IMR-90 (cell line): ENCODE measurements around the gene TOR4A. TPM values are rescaled to one million over a fixed set of nuclear protein-coding genes. Genes with fewer than 3 reads are reported as not detected.

ENCODE experiments used
- ATAC-seq: fragments of 200-7000 bp; cut with Tn5 transposase; 2 replicates; pipeline ENCODE4 v1.9.1; 2020; ENCODE audit warnings: low read depth, mild to moderate bottlenecking, moderate library complexity
- BruUV-seq: library from RNA; stranded (reverse); fragments of 400-500 nt; replicated peaks from 2 replicates; lab custom pipeline; 2021; lab: Mats Ljungman, UMichigan
- CTCF ChIA-PET: fragments of 300-600 bp; formaldehyde crosslinking; extraction: SDS; loops from one replicate; lab custom pipeline; 2021; ENCODE audit warnings: antibody characterized with exemption; lab: Yijun Ruan, JAX
- POLR2A ChIA-PET: fragments of 300-600 bp; sonication (Branson Sonifier 250); formaldehyde crosslinking; loops from one replicate; lab custom pipeline; 2022; ENCODE audit warnings: antibody characterized with exemption; ENCODE audit not compliant: unreplicated experiment; lab: Charles Lee
- DNase-seq: peaks from one replicate; pipeline ENCODE4 v3.0.0; 2013
- H2AFZ ChIP-seq: replicated peaks from 2 replicates; pipeline ENCODE3; 2013; ENCODE audit warnings: low read length, mild to moderate bottlenecking; ENCODE audit not compliant: poor library complexity
- H2AK5ac ChIP-seq: 2 replicates; pipeline ENCODE4 v1.6.1; 2013; ENCODE audit warnings: low read depth, low read length, inconsistent platforms
- H2AK9ac ChIP-seq: replicated peaks from 2 replicates; pipeline ENCODE3; 2013; ENCODE audit warnings: mild to moderate bottlenecking, low read depth, low read length, moderate library complexity; ENCODE audit not compliant: poor library complexity
- H2BK120ac ChIP-seq: 2 replicates; pipeline ENCODE4 v1.6.1; 2013; ENCODE audit warnings: low read depth, low read length, inconsistent platforms
- H2BK15ac ChIP-seq: 3 replicates; pipeline ENCODE4 v1.6.1; 2013; ENCODE audit warnings: low read depth, low read length, inconsistent platforms
- H2BK20ac ChIP-seq: 2 replicates; pipeline ENCODE4 v1.6.1; 2013; ENCODE audit warnings: low read depth, mild to moderate bottlenecking, inconsistent platforms, low read length, moderate library complexity
- H2BK5ac ChIP-seq: 2 replicates; pipeline ENCODE4 v1.6.1; 2013; ENCODE audit warnings: mild to moderate bottlenecking, low read depth, low read length, inconsistent platforms; ENCODE audit not compliant: poor library complexity, severe bottlenecking
- H3K14ac ChIP-seq: replicated peaks from 2 replicates; pipeline ENCODE4 v1.6.1; 2013; ENCODE audit warnings: low read depth, low read length, inconsistent platforms
- H3K18ac ChIP-seq: 2 replicates; pipeline ENCODE4 v1.6.1; 2013; ENCODE audit warnings: low read depth, low read length, control low read depth
- H3K23ac ChIP-seq: 2 replicates; pipeline ENCODE4 v1.6.1; 2013; ENCODE audit warnings: low read depth, low read length, inconsistent platforms
- H3K27ac ChIP-seq: 2 replicates; pipeline ENCODE4 v1.5.1; 2013; ENCODE audit warnings: mild to moderate bottlenecking, control low read depth, low read length; ENCODE audit not compliant: insufficient read depth
- H3K27me3 ChIP-seq: 2 replicates; pipeline ENCODE4 v1.6.1; 2013; ENCODE audit warnings: low read length; ENCODE audit not compliant: control insufficient read depth, insufficient read depth
- H3K36me3 ChIP-seq: 2 replicates; pipeline ENCODE4 v1.6.1; 2013; ENCODE audit warnings: low read length, mixed read lengths; ENCODE audit not compliant: control insufficient read depth, insufficient read depth
- H3K4ac ChIP-seq: 2 replicates; pipeline ENCODE4 v1.6.1; 2013; ENCODE audit warnings: low read depth, low read length, inconsistent platforms
- H3K4me1 ChIP-seq: 2 replicates; pipeline ENCODE4 v1.6.1; 2013; ENCODE audit warnings: low read length, mixed read lengths; ENCODE audit not compliant: control insufficient read depth, insufficient read depth
- H3K4me2 ChIP-seq: 2 replicates; pipeline ENCODE4 v1.6.1; 2013; ENCODE audit warnings: low read depth, mild to moderate bottlenecking, control low read depth, low read length, moderate library complexity
- H3K4me3 ChIP-seq: 2 replicates; pipeline ENCODE4 v1.5.1; 2013; ENCODE audit warnings: low read depth, mild to moderate bottlenecking, control low read depth, low read length, moderate library complexity; ENCODE audit not compliant: insufficient read depth
- H3K56ac ChIP-seq: 2 replicates; pipeline ENCODE4 v1.6.1; 2013; ENCODE audit warnings: low read length, inconsistent platforms; ENCODE audit not compliant: insufficient read depth; ENCODE audit errors: extremely low read depth
- H3K79me1 ChIP-seq, 2 experiments: 2 replicates each; pipeline ENCODE4 v1.6.1; 2013; ENCODE audit warnings: low read length in 2 of 2, inconsistent platforms in 1 of 2, low read depth in 1 of 2
- H3K9ac ChIP-seq: 2 replicates; pipeline ENCODE4 v1.6.1; 2013; ENCODE audit warnings: low read depth, low read length, control low read depth
- H3K9me1 ChIP-seq: 2 replicates; pipeline ENCODE4 v1.6.1; 2013; ENCODE audit warnings: low read length, inconsistent platforms; ENCODE audit not compliant: insufficient read depth
- H3K9me3 ChIP-seq: 2 replicates; pipeline ENCODE4 v1.6.1; 2013; ENCODE audit warnings: low read length; ENCODE audit not compliant: control insufficient read depth, insufficient read depth
- H4K20me1 ChIP-seq: 2 replicates; pipeline ENCODE4 v1.6.1; 2013; ENCODE audit warnings: low read length, inconsistent platforms; ENCODE audit not compliant: insufficient read depth
- H4K5ac ChIP-seq: 2 replicates; pipeline ENCODE4 v1.6.1; 2013; ENCODE audit warnings: mild to moderate bottlenecking, low read depth, low read length, control low read depth
- H4K8ac ChIP-seq, 2 experiments: 2 replicates each; pipeline ENCODE4 v1.6.1; 2013; ENCODE audit warnings: low read depth in 2 of 2, low read length in 2 of 2, control low read depth in 1 of 2, inconsistent platforms in 1 of 2
- H4K91ac ChIP-seq: 2 replicates; pipeline ENCODE4 v1.6.1; 2013; ENCODE audit warnings: low read depth, low read length, inconsistent platforms; ENCODE audit not compliant: insufficient read depth
- BHLHE40 ChIP-seq: fragments of 150-350 bp; IDR thresholded peaks from 2 replicates; pipeline ENCODE4 v1.6.1; 2016; ENCODE audit warnings: mild to moderate bottlenecking, low read depth, low read length
- CEBPB ChIP-seq: IDR thresholded peaks from 2 replicates; pipeline ENCODE4 v1.6.1; 2012; ENCODE audit warnings: low read depth, low read length, improper control_type of control experiment
- MAZ ChIP-seq: IDR thresholded peaks from 2 replicates; pipeline ENCODE4 v1.6.1; 2012; ENCODE audit warnings: low read depth, mild to moderate bottlenecking, low read length, improper control_type of control experiment, moderate library complexity, borderline replicate concordance
- MXI1 ChIP-seq: IDR thresholded peaks from 2 replicates; pipeline ENCODE4 v1.6.1; 2012; ENCODE audit warnings: low read depth, mild to moderate bottlenecking, low read length, moderate library complexity, borderline replicate concordance
- POLR2A ChIP-seq: IDR thresholded peaks from 2 replicates; pipeline ENCODE4 v1.6.1; 2012; ENCODE audit warnings: mild to moderate bottlenecking, low read depth, low read length
- RAD21 ChIP-seq: IDR thresholded peaks from 2 replicates; pipeline ENCODE4 v1.6.1; 2012; ENCODE audit warnings: low read length, improper control_type of control experiment
- RFX5 ChIP-seq: IDR thresholded peaks from 2 replicates; pipeline ENCODE4 v1.8.0; 2012; ENCODE audit warnings: low read depth, mild to moderate bottlenecking, low read length, moderate library complexity
- SMC3 ChIP-seq: fragments of 150-350 bp; IDR thresholded peaks from 2 replicates; pipeline ENCODE4 v1.6.1; 2016; ENCODE audit warnings: low read depth, mild to moderate bottlenecking, antibody characterized with exemption, low read length, moderate library complexity
- WGBS, 2 experiments: methylation state at CpG; one replicate each; pipeline versions ENCODE4 v1.1.5 to v1.1.7; 2013; ENCODE audit warnings: missing lambda C conversion rate in 2 of 2; ENCODE audit not compliant: insufficient read length in 1 of 2; ENCODE audit errors: extremely low coverage in 2 of 2; 5-methylcytosine and 5-hydroxymethylcytosine counted together
- dilution Hi-C: fragments of 300-500 bp; cut with HindIII; formaldehyde crosslinking; loops from one replicate; pipeline ENCODE4 v1.14.3; 2018; ENCODE audit warnings: low sequenced_read_pairs; ENCODE audit not compliant: unreplicated experiment
- in situ Hi-C: fragments of 300-500 bp; cut with MboI; formaldehyde crosslinking; loops from 3 replicates; pipeline ENCODE4 v1.14.3; 2019; ENCODE audit warnings: low sequenced_read_pairs, inconsistent platforms, mixed read lengths
- intact Hi-C: fragments of 100-400 bp; cut with micrococcal nuclease; formaldehyde crosslinking; loops from 2 replicates; pipeline ENCODE4 v1.10.0; 2022
- polyA plus RNA-seq, 3 experiments: library from polyadenylated mRNA; depleted of rRNA; stranded (reverse); fragments of >200 nt; gene quantifications; 2 replicates each; pipeline ENCODE4 v1.2.3, GENCODE V29; 2012; ENCODE audit warnings: low replicate concordance in 1 of 3
- total RNA-seq: library from RNA; depleted of rRNA; stranded (reverse); fragments of >200 nt; gene quantifications from 2 replicates; pipeline ENCODE4 v1.2.3, GENCODE V29; 2012
- TF ChIP-seq, protein P1 (sequence below): conservative IDR thresholded peaks from 2 replicates; pipeline ENCODE4 v1.5.1; 2012; ENCODE audit warnings: mild to moderate bottlenecking, low read depth, low read length, improper control_type of control experiment

TOR4A gene
- total and polyA plus RNA-seq, 2 of the 4 experiments (the other 2 are of a cell fraction): 9.7 to 22.9 TPM

DNA sequence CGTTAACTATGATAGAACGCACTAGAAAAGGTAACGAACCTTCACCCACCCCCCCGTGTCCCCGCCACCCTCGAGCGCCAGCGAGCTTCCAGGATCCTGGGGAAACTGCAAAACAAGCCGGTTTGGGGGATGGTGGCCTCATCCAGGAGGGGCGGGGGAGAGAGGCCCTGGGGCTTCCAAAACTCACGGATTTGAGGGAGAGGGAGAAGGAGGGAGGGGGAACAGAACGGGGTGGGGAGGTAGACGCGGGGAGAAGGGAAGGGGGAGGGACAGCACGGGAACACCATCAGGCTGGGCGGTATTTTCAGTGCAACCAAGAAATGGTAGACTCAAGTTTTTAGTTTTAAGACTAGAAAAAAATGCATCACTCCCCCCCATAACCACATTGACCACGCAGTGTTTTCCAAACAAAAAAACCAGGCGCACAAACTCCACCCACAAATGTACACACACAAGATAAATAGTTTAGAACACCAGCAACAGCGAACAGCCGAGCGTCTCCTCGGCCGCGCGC, 23.1 kb downstream of the TOR4A start:
- in situ Hi-C loops (no loop called here), dilution Hi-C loops (no loop called here), intact Hi-C loops (loop anchor here (2.0 kb wide), 1 partner anchor 106 kb away; no protein-coding TSS in a partner anchor)
- H2BK20ac ChIP-seq: no peak overlapping the region
- ATAC-seq: no peak
- no peak overlapping the region for H4K8ac ChIP-seq
- H4K20me1 ChIP-seq: peaks cover 4% of the 10 kb centered on the region; the same call in 1 of the 2 replicates
- ChIA-PET POLR2A (no interaction called here), CTCF (no interaction called here)
- H3K9ac ChIP-seq: no peak overlapping the region
- H3K36me3 ChIP-seq: no peaks in the 10 kb centered on the region
- H3K4me2 ChIP-seq: peak overlapping the region; percentile 96
- no peak overlapping the region for H3K18ac ChIP-seq
- H2BK120ac ChIP-seq: no peak overlapping the region
- no peak overlapping the region for H4K5ac ChIP-seq
- no peak overlapping the region for H3K4ac ChIP-seq
- H3K27ac ChIP-seq: no peak overlapping the region
- H2BK5ac ChIP-seq: no peak overlapping the region
- no TSS peak for BruUV-seq
- no peaks in the 10 kb centered on the region for H3K79me1 ChIP-seq
- H3K4me3 ChIP-seq: peak overlapping the region; percentile 56
- peak; percentile 20 for DNase-seq
- H3K56ac ChIP-seq: no peak overlapping the region
- whole genome bisulfite sequencing, 2 experiments: 0% methylated on average over 12 of the region's 25 CpGs; no CpG with 5 or more reads in 1 of the 2 experiments
- peaks cover 3% of the 10 kb centered on the region for H3K4me1 ChIP-seq
- no peak overlapping the region for H3K14ac ChIP-seq
- H2BK15ac ChIP-seq: no peak overlapping the region
- peak overlapping the region; percentile 37 for H2AK9ac ChIP-seq
- no peak overlapping the region for H3K23ac ChIP-seq
- TF ChIP-seq RFX5 (no peak), BHLHE40 (no peak), MAZ (no peak), POLR2A (no peak), SMC3 (no peak), MXI1 (no peak), CEBPB (no peak), RAD21 (no peak)
- TF ChIP-seq, protein P1, sequence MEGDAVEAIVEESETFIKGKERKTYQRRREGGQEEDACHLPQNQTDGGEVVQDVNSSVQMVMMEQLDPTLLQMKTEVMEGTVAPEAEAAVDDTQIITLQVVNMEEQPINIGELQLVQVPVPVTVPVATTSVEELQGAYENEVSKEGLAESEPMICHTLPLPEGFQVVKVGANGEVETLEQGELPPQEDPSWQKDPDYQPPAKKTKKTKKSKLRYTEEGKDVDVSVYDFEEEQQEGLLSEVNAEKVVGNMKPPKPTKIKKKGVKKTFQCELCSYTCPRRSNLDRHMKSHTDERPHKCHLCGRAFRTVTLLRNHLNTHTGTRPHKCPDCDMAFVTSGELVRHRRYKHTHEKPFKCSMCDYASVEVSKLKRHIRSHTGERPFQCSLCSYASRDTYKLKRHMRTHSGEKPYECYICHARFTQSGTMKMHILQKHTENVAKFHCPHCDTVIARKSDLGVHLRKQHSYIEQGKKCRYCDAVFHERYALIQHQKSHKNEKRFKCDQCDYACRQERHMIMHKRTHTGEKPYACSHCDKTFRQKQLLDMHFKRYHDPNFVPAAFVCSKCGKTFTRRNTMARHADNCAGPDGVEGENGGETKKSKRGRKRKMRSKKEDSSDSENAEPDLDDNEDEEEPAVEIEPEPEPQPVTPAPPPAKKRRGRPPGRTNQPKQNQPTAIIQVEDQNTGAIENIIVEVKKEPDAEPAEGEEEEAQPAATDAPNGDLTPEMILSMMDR: no peak
- no peak overlapping the region for H2AK5ac ChIP-seq
- no peaks in the 10 kb centered on the region for H3K9me1 ChIP-seq
- no peak overlapping the region for H4K91ac ChIP-seq
- peak overlapping the region; percentile 91 for H2AFZ ChIP-seq
- H3K27me3 ChIP-seq: peaks cover 33% of the 10 kb centered on the region
- H3K9me3 ChIP-seq: no peaks in the 10 kb centered on the region
